GM12873 (cell line): Measurements from ENCODE around the gene ARHGAP24.

Experiments used
- TF ChIP-seq, protein P1 (sequence below): IDR thresholded peaks from 2 replicates; pipeline ENCODE4 v1.5.1; 2012; ENCODE audit warnings: low read depth, mild to moderate bottlenecking, moderate library complexity, low read length, control low read depth; ENCODE audit not compliant: insufficient read depth; ENCODE audit errors: missing control alignments

ARHGAP24 gene

DNA sequence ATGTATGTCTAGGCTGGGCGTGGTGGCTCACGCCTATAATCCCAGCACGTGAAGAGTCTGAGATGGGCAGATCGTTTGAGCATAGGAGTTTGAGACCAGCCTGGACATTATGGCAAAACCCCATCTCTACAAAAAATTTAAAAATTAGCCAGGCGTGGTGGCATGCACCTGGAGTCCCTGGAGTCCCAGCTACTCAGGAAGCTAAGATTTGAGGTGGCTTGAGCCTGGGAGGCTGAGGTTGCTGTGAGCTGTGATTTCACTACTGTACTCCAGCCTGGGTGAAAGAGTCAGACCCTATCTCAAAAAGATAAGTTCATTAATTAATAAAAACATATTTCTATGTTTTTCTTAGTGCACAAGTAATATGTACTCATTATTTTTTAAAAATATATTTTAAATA is 238.1 kb downstream of the ARHGAP24 start:
- TF ChIP-seq, protein P1, sequence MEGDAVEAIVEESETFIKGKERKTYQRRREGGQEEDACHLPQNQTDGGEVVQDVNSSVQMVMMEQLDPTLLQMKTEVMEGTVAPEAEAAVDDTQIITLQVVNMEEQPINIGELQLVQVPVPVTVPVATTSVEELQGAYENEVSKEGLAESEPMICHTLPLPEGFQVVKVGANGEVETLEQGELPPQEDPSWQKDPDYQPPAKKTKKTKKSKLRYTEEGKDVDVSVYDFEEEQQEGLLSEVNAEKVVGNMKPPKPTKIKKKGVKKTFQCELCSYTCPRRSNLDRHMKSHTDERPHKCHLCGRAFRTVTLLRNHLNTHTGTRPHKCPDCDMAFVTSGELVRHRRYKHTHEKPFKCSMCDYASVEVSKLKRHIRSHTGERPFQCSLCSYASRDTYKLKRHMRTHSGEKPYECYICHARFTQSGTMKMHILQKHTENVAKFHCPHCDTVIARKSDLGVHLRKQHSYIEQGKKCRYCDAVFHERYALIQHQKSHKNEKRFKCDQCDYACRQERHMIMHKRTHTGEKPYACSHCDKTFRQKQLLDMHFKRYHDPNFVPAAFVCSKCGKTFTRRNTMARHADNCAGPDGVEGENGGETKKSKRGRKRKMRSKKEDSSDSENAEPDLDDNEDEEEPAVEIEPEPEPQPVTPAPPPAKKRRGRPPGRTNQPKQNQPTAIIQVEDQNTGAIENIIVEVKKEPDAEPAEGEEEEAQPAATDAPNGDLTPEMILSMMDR: no peak

DNA sequence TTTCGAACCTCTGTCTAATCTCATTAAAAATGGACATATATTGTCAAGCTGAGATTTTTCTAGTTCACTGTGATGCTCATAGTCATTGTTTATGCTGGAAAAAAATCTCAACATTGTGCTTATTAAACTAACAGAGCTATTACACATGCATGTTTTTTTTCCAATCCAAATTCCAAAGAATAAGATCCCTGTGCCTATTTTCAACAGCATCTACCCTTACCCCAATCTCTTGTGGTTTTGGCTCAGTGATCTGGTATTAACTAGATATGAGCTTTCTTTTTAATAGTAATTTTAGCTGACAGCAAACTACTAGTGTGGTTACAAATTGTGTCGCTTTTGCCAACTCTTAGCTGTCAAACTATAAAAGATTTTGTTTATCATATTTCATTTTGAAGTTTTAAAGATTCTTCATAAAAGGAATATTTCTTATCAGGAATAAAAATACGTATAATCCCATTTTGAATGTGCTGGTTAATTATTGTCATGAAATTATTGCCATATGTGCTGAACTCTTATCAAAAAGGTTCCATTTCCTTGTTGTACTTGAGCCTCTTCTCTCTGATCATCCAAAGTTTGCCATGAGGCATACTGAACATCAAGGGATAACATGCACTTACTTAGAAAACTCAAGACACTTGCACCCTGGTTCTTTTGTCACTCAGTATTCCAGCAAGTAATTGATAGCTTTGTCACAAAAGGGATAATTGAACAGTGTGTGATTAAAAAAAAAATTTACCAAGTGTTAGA is 241.2 kb downstream of the ARHGAP24 start:
- TF ChIP-seq, protein P1: no peak

DNA sequence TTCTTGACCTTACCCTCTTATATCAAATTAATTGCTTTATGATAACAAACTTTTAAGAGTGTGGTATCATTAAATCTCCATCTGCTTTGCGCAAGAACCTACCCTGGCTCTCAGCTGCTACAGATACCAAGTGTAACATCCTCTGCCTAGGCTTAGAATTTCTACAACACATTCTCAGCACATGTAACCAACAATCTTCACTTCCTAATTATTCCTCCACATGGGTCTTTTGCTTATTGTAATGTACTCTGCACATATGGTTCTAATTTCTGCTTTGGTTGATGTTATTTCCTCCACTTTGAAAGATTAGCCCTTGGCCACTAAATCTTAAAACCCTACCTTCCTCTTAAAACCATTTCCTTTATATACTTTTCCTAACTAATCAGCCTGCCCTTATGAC is 242.4 kb downstream of the ARHGAP24 start:
- TF ChIP-seq, protein P1: no peak

DNA sequence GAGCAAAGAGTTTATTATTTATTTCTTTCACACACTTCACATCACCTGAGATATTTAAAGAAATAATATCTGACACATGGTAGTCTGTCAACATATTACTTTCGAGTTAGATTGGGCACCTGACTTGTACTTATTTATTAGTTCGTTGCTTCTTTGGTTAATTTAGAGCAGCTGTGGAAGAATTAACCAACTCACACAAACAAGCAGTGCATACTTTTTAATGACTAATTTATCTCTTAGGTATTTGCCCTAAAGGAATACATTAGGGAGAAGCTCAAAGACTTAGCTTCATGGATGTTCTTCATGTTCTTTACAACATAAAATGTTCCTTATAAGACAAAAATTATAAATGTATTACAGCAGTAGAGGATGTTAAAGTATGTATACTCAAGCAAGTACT is 242.9 kb downstream of the ARHGAP24 start:
- TF ChIP-seq, protein P1: no peak

DNA sequence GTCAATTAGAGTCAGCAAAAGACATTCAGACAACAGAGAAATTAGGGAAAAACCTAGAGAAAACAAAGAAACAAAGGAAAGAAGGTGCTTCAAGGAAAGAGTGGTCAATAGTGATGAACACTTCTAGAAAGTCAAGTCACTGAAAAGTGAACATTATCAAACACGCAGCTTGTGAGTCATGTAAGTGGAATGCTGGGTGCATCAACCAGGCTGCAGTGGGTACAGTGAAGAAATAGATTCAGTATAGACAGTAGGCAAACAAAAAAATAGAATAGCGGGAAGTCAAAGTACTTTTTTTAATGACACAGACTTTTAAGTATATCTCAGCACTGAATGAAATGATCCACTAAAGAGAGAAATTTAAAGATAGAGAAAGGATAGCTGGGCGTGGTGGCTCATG is 245.8 kb downstream of the ARHGAP24 start:
- TF ChIP-seq, protein P1: no peak

DNA sequence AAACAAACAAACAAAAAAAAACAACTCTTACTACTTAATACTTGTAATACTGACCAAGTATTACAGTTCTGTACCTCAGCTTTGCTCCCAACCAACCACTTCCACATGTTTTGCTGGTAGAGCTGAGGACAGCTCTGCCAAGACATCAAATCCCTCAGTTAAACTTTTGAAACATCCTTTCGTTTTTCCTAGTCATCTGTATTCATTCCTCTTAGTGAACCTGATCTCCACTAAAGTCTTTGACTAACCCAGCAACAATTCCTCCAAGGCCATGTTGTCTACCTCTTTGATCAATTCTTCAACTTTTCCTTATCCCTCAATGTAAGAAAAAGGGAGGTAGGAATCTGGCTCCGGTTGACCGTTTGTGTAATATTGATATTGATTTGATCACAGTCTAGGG is 247.5 kb downstream of the ARHGAP24 start:
- TF ChIP-seq, protein P1: no peak

DNA sequence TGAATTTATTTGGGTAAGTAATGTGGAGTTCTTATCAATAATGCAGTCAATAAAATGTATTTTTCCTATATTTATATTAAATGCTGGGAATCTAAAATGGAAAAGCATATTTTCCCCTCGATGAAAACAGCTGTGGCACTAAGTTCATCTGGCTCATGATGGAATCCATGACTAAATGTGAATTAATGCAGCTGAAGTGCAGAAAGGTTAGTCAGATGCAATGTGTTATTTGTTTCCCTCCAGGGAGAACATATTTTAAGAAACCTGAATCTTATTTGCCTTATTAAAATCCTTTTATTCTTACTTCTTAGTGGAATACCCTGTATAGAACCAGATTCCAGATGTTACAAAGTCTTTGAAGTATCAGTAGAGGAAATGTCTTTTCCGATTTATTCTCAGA is 247.9 kb downstream of the ARHGAP24 start:
- TF ChIP-seq, protein P1: no peak
